ENCODE results near the gene BRPF3.

- TF ChIP-seq CTCF (IDR thresholded peaks at IDR 0.05 in 8 of 11, conservative IDR thresholded peaks at IDR 0.05 in 3 of 11) (peak in 9 of 11 experiments; percentile 27 to 88 (median 79)), POLR2AphosphoS5 (IDR thresholded peaks at IDR 0.05) (peak; percentile 44 to 76 (median 56)), POLR2A (IDR thresholded peaks at IDR 0.05) (no peak)
These were observed at the start of gene BRPF3 for GRCh38 chr6:36196113-36196879.
